COR-L47 (cell line): ENCODE results near the gene RAD17.
A peak's percentile ranks its signal among the peaks of the same experiment; 100 is the strongest.
"Not testable (repeated sequence)": the region's sequence is repeated elsewhere in the genome, so short reads cannot be mapped to it uniquely, and the experiment has no call there.

Source experiments
- DNase-seq: peaks from one replicate; lab custom pipeline; 2025; lab: John Stamatoyannopoulos, UW

The RAD17 gene

DNA sequence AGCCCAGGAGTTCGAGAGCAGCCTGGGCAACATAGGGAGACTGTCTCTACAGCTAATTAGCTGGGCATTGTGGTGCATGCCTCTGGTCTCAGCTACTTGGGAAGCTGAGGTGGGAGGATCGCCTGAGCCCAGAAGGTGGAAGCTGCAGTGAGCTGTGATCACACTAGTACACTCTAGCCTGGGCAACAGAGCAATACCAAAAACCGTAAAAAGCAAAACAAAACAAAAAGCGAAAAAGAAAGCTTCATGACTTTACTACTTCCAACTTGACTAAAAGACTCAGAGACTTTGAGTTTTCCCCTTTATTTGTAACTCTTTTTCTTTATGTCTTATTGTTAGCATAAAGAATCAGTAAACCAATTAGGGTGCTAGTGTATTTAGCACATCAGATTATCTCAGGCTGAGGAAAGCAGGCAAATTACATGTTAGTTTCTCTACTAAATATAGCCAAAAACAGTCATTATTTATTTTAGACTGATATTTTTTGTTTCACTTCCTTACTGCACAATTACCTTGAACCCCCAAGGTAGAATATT is 5.4 kb downstream of the RAD17 start:
- no peak for DNase-seq

DNA sequence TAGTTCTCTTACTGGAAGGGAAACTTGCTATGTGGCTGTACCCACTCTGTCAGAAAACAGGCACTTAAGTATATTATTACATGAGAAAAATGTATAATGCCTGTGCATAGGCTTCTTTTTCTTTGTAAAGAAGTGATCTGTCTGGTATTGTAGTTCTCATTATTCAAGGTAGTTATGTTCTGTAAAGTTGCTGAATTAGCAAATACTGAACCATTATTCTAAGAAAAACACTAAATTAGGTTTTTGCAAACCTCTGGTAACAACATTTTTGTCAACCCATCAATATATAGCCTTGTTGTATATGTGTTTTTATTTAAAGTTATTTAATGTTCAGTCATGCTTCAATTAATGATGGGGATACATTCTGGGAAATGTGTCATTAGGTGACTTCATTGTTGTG is 8.8 kb downstream of the RAD17 start:
- DNase-seq = no peak

DNA sequence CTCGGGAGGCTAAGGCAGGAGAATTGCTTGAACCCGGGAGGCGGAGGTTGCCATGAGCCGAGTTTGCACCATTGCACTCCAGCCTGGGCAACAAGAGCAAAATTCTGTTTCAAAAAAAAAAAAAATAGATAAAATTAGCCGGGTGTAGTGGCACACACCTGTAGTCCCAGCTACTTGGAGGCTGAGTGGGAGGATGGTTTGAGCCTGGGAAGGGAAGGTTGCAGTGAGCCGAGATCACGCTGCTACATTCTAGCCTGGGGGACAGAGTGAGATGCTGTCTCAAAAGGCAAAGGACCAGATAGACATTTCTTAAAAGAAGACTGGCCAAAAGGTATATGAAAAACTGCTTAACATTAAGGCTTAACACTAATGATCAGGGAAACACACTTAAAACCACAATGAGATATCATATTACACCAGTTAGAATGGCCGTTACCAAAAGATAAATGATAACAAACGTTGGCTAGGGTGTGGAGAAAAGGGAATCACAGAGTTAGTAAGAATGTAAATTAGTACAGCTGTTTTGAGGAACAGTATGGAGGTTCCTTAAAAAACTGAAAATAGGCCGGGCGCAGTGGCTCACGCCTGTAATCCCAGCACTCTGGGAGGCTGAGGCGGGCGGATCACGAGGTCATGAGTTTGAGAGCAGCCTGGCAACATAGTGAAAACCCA is 35.2 kb downstream of the RAD17 start:
- no peak for DNase-seq

DNA sequence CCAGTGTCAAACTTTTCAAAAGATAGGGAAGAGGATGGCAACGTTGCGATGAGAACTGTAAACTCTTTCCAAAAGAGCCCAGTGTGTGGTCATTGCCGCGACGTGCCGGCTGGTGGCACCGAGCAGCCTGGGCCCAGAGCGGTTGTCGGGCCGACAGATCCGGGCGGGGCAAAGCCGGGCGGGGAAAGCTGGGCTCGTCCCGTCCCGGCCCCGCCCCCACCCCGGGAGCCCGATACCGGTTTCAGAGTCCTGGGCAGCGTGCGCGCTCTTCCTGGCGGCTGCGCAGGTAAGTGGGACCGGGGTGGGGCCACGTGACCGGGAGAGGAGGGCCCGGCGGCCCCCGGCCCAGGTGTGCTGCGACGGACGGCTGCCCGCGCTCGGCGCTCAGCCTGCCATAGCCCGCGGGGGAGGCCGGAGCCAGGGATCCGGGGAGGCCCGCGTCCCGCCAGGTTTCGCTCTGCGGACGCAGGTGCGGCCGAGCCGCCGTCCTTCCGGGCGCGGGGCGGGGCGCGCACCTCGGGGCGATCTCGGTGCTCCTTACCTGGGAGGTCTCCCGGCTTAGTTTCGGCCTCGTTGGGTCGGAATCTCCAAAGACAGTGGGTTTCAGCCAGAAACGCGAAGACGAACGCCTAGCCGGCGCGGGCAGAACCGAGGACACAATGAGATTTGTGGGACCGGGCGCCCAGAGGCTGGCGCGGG is 45.4 kb downstream of the RAD17 start, which contains the start of gene MARVELD2:
TSS of gene MARVELD2 (plus strand) at position 232 of the 699 bp plus-strand sequence. CDS start 4,270 bp downstream, outside the sequence.
- peak; percentile 97 for DNase-seq

DNA sequence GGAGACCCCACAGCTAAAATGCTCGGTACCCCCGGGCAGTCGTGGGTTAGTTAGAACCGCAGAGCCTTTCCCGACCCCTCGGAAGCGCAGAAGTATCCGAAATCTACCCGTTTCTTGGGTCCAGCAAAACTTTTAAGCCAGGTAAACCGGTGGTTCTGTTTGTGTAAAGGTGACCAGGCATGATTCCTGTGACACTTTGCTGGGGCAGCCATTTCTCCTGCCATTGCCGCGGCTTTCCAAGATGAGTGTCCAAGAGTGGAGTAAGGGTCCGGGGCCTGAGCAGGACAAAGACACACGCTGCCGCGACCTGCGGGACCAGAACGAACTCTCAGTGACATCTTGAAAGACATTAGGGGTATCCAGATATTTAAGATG is 46.0 kb downstream of the RAD17 start:
- DNase-seq = peak; percentile 38

DNA sequence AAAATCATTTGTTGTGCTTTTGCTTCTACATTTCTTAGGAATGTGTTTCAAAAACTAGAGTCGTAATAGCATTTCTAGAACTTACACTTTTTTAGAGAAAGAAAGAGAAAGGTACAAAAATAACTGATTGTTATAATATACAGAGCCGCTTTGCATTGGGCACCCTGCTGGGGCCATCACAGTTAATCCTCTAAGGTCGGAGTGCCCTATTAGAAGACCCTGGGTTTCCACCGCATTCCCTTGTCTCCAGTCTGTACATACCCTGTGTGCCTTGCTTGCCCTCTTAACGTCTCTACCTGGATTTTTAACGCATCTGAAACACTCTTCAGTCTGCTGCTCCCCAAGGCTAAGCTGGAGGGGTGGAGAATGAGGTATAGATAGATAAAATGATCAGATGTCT is 46.6 kb downstream of the RAD17 start:
- peak; percentile 5 for DNase-seq

DNA sequence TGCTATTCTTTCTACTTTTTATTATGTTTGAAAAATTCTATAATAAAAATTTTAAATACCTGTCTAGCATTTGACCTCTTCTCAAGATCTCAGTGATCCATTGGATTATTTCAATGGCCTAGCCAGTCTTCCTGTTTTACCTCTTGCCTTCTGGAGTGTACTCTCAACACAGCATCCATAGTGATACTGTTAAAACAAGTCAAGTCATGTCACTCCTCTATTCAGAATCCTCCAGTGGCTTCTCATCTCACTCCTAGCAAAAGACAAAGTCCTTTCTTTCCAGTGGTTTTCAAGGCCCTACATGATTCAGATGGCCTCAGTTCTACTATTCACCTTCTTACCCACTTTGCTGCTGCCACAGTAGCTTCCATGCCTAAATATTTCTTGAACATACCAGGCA is 47.1 kb downstream of the RAD17 start:
- DNase-seq = no peak

DNA sequence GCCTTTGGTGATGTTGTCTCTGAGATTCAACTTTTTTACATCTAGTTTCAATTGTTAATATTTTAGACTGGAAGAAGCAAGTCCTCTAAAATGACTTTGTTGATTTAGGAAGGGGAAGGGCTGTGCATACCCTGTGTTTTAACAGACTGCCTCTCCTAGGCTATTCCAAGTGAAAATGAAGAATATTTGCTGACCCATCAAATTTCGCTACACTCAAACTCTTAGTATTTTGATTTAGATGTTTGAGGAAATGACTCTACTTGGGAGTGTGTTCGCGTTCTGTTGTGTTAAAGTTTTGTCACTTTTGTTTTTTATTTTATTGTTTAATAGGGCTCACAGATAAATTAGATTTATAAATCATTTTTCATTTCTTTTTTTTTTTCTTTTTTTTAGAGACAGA is 48.9 kb downstream of the RAD17 start:
- DNase-seq = no peak

DNA sequence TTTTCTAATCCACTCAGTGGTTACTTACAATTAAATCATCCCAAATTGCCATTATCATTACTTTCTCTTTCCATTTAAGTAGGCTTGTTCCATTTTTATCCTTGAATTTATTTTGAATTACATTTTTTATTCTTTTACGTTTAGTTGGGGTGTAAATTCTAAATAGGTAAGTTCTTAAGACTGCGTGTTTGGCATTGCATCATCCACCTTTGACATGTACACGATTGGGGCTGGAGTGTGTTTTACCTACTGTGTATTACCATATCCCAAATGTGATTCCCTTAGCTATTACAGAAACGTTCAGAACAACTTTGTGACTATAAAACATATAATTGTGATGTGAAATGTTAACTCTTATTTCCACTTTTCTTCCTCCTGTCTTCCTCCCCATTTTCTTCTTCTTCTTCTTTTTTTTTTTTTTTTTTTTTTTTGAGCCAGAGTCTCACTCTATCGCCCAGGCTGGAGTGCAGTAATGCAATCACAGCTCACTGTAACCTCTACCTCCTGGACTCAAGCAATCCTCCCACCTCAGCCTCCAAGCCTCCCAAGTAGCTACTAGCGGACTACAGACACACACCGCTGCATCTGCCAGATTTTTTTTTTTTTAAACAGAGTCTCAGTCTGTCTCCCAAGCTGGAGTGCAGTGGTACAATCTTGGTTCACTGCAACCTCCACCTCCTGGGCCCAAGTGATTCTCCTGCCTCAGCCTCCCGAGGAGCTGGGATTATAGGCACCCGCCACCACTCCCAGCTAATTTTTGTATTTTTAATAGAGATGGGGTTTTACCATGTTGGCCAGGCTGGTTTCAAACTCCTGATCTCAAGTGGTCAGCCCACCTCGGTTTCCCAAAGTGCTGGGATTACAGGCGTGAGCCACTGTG is 62.0 kb downstream of the RAD17 start:
- no peak for DNase-seq

DNA sequence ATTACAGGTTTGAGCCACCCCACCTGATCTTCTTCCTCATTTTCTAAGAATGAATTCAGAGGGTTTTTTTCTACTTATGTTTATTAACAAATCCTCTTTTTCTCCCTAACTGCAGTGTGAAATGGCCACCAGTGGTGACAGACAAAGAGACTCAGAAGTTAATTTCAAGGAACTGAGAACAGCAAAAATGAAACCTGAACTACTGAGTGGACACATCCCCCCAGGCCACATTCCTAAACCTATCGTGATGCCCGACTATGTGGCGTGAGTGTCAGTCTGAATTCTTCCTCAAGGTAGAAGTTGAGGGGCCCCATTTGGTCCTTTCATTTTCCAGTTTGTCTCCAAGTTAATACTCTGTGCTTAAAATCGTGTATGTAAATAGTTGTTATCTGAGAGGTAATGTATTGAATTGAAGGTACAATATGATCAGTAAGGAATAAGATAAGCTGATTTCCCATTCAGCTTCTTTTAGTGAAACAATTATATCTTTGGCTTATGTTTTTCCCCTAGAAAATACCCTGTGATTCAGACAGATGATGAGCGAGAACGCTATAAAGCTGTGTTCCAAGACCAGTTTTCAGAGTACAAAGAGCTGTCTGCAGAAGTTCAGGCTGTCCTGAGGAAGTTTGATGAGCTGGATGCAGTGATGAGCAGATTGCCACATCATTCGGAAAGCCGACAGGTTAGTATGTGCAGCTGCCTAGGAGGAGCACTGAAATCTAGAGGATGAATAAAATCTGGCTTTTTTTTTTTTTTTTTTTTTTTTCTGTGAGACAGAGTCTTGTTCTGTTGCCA is 63.0 kb downstream of the RAD17 start:
- no peak for DNase-seq

DNA sequence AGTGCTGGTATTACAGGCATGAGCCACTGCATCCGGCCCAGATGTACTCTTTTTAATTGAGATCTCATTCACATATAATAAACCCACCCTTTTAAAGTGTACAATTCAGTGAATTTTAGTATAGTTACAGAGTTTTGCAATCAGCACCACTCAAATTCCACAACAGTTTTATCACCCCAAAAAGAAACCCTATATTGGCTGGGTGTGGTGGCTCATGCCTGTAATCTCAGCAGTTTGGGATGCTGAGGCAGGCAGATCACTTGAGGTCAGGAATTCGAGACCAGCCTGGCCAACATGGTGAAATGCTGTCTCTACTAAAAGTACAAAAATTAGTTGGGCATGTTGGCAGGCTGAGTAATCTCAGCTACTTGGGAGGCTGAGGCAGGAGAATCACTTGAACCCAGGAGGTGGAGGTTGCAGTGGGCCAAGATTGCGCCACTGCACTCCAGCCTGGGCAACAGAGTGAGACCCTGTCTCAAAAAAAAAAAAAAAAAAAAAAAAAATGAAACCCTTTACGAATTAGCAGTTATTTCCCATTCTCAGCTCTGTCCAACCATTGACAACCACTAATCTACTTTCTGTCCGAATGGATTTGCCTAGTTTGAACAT is 65.8 kb downstream of the RAD17 start:
- DNase-seq = not testable (repeated sequence)

DNA sequence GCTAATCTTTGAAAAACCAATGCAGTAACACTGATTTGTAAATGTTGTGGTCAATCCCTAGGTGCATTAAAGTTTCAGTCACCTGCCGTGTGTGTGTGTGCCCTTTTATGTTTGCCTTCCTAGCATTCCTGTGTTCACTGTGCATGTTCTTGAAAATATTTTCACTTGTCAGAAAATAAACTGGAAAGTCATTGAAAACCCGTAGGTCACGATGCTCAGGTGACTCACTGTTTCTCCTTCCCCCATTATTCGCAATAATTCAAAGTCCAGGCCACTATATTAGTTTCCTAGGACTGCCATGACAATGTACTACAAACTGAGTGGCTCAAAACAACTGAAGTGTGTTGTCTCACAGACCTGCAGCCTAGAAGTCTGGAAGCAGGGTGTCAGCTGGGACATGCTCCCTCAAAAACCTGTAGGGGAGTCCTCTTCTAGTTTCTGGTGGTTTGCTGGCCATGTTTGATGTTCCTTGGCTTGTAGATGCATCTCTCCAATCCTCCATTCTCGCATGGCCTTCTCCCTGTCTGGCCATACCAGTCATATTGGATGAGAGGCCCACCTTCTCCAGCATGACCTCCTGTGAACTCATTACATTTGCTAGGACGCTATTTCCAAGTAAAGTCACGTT is 74.6 kb downstream of the RAD17 start:
- no peak for DNase-seq

DNA sequence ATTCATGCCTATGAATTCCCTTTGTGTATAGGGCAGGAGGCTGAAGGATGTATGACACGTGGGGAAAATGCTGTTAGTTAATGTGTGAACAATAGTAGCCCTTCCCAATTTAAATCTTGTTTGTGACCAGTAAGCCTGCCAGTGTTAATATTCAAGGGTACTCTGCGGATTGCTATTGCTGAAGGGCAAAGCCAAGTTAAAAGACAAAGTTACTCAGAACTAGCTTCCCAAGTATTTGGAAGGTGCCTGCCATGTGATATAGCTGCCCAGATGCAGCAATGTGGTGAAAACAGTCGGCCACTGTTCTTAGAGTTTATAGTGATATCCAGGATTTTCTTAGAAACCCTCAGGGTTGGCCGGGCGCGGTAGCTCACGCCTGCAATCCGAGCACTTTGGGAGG is 79.9 kb downstream of the RAD17 start:
- DNase-seq = no peak

DNA sequence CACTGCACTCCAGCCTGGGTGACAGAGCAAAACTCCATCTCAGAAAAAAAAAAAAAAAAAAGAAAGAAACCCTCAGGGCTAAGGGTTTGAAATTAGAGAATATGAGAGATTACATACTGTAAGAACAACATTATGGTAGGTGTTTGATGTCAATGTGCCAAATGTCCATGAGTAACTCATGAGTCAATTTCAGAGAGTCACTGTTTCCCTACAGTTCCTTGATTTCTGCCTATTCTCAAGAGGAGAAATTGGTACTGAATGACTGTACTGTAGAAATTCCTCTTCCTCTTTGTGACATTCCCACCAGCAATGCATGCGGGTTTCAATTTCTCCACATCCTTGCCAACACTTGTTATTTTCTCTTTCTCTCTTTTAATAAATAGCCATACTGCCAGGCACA is 80.5 kb downstream of the RAD17 start:
- no peak for DNase-seq

DNA sequence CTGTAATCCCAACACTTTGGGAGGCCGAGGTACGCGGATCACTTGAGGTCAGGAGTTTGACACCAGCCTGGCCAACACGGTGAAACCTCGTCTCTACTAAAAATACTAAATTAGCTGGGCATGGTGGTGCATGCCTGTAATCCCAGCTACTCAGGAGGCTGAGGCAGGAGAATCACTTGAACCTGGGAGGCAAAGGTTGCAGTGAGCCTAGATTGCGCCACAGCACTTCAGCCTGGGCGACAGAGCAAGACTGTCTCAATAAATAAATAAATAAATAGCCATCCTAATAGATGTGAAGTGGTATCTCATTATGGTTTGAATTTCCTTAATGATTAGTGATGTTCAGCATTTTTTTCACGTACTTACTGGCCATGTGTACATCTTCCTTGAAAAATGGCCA is 80.9 kb downstream of the RAD17 start:
- DNase-seq = not testable (repeated sequence)

DNA sequence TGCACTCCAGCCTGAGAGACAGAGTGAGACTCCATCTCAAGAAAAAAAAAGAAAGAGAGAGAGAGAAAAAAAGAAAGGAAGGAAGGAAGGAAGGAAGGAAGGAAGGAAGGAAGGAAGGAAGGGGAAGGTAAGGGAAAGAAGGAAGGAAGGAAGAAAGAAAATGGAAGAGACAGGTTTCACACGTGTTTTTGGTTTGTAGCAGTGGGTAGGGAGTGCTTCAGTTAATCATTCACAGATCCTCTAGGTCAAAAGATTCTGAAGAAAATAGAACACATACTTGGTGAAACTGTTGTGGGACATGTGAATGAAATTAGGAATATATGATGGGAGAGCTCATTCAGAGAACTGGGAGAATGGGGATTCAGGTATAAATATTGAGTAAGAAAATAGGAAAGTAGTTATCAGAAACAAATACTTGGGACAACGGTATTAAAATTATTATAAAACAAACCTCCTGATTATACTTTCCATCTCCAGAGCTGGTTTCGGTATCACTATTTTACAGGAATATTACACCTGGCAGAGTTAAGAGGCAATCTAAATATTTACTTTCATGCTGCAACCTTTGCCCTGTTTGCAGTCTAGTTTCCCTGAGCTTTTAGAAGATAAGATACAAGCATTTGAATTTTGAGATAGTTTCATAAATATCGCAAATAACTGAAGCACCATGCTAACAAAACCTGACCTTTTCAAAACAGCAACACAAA is 82.5 kb downstream of the RAD17 start:
- no peak for DNase-seq

DNA sequence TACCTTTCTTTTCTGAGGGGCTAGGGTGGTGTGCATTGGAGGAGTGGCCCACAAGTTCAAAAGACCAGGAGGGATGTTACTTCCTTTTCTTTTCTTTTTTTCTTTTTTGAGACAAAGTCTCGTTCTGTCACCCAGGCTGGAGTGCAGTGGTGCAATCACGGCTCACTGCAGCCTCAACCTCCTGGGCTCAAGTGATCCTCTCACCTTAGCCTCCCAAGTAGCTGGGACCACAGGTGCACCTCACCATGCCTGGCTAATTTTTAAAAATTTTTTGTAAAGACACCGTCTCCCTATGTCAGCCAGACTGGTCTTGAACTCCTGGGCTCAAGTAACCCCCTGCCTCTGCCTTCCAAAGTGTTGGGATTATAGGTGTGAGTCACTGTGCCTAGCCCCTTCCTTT is 83.9 kb downstream of the RAD17 start:
- not testable (repeated sequence) for DNase-seq

DNA sequence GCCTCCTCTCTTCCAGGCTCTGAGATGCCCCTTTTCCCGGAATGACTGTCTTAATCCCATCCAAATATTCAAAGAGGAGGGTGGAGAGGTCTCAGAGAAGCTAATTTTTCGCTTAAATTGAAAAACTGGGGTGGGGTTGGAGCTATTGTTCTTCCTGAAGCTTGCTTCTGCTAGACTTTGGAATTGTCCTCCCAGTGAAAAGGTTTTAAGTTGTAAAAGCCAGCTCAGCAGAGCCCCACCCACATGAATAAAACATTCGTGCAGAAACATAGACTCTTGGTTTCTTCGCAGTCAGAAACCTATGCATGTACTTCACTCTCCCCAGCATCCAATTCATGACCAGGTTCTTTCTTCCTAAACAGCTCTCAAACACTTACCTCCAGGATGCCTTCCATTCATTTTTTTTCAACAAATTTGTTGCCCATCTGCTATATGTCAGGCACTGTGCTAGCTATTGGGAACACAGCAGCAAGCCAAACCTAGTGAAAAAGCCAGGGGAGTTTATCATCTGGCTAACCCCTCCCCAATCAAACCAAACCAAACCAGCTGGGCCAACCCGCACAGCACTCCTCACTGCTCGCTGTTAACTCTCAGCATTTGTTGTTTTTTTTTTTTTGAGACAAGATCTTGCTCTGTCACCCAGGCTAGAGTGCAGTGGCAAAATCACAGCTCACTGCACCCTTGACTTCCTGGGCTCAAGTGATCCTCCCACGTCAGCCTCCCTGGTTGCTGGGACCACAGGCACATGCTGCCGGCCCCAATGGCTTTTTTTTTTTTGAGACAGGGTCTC is 85.0 kb downstream of the RAD17 start:
- no peak for DNase-seq

DNA sequence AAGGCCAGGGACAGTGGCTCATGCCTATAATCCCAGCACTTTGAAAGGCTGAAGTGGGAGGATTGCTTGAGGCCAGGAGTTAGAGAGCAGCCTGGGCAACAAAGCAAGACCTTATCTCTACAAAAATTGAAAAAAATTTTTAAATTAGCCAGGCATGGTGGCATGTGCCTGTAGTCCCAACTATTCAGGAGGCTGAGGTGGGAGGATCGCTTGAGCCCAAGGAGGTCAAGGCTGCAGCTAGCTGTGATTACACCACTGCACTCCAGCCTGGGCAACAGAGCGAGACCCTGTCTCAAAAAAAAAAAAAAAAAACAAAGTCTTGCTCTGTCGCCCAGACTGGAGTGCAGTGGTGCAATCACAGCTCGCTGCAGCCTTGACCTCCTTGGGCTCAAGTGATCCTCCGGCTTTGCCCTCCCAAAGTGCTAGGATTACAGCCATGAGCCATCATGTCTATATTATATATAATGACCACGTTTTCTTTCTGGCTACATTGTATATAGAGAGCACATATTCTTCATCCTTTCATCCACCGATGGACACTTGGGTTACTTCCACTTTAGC is 85.9 kb downstream of the RAD17 start:
- DNase-seq = not testable (repeated sequence)
